NCI-H2196 (cell line): ENCODE measurements around the gene VSNL1.

Experiments
- DNase-seq: peaks from one replicate; lab custom pipeline; 2025; ENCODE audit not compliant: unreplicated experiment; lab: John Stamatoyannopoulos, UW

Gene VSNL1

GRCh38 chr2:17610521-17610920 lies 70.0 kb downstream of the VSNL1 start:
- DNase-seq = no peak

DNA sequence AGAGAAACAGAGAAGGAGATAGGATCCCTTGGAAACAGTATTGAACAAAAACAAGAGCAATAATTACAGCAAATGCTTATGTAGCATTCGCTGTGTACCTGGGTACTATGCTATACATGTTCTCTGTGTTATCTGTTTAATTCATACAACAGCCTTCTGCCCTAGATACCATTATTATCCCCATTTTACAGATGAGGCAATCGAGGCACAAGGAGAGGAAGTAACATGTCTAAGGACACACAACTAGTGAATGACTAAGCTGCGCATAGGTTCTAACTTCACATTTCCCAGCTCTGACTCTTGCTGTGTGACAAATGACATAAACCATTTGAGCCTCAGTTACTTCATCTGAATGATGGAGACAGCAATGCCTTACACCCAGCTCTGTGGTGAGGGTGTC lies 70.5 kb downstream of the VSNL1 start:
- DNase-seq = no peak

- no peak for DNase-seq
Measured at GRCh38 chr2:17614174-17614930, 73.9 kb downstream of the VSNL1 start.

DNA sequence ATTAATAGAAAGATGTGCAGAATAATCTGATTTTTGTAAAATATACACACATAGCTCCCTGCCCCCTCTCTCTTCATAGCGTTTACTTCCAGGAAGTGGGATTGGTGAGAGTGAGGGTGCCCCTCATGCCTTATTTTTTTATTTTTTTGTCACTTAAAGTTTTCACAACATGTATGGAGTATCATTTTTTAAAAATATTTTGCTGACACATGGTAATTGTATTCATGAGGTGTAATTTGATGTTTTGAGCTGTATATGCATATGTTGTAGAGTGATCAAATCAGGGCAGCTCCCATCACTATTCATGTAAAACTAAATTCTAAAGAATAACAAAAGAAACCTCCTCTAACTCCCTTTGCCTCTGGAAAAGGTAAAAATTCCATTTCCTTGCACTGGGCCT lies 74.7 kb downstream of the VSNL1 start:
- no peak for DNase-seq

DNA sequence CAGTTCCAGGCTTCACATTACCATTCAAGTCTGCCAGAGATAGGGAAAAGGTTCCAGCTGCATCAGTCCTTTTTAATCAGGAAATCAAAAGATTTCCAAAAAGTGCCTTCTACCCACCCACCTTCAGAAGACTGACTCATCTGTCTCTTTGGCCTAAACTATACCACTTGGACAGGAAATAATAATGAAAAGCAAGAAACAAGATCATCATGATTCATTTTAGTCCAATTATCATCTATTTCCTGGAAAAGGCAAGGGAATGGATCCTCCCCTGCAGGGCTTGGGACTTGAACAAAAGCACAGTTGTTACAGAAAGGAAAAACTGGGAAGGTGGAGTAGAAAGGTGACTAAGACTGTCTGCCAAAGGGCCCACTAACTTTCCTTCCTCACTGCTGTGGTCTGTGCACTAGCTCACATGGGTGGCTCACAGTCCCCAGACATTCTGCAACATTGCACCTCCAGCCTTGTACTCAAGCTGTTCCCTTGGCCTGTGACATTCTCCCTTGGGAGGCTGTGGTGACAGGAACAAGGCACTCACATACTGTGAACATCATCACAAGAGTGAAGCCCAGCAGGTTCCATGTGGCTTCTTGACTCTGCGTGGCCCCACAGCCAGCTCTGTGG lies 75.3 kb downstream of the VSNL1 start:
- DNase-seq = no peak

- DNase-seq = no peak
Measured at GRCh38 chr2:17616405-17616804, 75.9 kb downstream of the VSNL1 start.

GRCh38 chr2:17617516-17617915 lies 77.0 kb downstream of the VSNL1 start:
- no peak for DNase-seq

DNA sequence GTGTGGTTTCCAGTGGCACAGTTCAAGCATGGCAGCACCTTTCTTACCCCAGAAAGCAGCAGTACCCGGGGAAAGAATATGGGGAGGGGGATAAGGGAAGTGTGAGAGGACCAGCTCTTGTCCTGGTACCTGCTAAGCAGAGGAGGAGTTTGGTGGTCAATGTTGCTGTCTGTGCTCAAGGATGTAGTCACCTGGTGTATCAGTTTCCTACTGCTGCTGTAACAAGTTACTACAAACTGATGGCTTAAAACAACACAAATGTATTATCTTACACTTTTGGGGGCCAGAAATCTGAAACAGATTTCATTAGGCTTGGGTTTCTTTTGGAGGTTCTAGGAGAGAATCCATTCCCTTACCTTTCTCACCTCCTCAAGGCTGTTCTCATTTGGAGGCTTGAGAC lies 77.5 kb downstream of the VSNL1 start:
- DNase-seq = no peak

DNA sequence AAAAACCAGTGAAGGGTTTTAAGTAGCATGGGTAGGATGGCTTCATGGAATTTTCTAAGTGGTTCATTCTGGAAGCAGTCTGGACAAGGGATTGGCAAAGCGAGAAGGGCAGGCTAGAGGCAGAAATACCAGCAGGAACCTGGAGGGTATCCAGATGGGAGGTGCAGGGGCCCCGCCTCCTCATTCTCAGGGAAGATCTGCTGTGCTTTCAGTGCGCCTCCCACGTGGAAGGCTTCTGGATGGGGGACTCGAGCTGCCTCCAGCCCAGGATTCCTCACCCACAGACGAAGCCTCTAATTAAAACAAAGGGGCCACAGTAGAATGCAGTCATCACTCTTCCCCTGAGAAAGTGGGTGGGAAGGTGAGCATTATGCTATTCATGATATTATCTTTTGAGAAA lies 79.8 kb downstream of the VSNL1 start:
- DNase-seq = no peak

DNA sequence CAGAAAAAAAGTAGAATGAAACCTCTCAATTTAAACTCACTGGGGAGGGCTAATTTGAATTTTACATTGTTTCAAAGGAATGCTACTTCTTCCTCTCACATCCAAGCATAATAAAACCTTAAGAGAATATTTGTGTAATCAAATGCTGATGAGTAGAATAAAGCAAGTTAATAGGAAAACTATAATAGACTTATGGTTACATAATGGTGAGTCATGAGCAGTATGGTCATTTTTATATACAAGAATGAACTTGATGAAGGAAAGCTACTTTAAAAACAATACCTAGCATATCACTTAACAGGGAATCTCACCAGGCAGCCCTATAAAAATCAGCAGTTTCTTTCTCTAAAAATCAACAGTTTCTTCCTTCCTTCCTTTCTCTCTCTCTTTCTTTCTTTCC lies 80.3 kb downstream of the VSNL1 start:
- no peak for DNase-seq

DNA sequence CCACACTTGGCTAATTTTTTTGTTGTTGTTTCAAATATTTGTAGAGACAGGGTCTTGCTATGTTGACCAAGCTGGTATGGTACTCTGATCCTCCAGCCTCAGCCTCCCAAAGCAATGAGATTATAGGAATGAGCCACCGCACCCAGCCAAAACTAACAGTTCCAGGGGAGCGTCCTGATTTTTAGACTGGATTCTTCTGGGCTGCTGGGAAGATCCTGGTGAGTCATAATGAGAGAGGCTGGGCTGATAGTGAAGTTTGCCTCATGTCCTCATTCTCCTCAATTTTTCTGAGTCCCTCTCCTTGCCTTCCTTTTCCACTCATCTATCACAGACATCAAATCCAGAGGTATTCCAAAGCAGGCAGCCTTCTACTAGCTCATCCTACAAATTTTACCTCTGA lies 81.3 kb downstream of the VSNL1 start:
- DNase-seq = no peak

DNA sequence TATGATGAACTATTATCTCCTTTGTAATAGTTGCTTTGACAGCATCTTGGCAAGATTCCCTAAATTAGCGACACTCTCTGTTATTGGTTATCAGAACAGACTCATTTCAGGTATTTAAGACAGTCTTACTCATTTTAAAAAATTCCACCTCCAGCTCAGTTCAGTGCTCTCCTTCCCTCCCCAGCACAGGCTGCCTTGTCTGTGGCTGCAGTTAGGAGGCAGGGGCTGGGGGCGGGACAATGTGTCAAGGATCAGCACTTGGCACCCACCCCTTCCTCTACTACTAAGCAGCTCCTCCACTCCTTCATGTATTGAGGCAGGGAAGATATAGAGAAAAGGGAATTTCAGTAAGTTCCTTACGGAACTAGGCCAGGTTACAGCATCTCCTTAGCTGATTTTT lies 85.0 kb downstream of the VSNL1 start:
- no peak for DNase-seq

DNA sequence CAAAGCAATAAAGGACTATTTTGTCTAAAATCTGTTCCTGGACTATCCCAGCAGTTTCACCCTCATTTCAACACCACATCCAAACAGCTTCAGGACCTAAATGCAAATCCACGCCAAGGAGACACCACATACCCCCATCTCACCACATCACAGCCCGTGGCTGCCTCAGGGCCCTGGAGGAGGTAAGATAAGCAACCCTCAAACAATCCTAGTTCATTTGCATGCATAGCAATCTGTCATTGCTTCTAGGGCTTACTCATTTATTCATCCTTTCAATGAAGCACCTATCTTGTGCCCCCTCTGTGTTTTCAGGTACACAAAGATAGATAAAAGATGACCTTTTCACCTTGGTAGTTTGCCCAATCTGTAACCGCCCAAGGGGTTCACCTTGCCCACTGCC lies 86.5 kb downstream of the VSNL1 start:
- no peak for DNase-seq

DNA sequence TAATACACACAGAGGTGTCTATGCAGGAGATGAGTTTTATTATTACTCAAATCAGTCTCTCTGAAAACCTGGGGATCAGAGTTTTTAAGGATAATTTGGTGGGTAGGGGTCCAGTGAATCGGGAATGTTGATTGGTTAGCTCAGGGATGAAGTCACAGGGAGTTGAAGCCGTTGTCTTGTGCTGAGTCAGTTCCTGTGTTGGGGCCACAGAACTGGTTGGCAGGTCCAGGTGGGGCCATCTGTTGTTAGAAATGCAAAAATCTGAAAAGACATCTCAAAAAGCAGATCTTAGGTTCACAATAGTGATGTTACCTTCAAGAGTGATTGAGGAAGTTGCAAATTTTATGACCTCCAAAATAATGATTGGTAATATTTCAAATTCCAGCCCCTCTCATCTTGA lies 86.9 kb downstream of the VSNL1 start:
- no peak for DNase-seq

- no peak for DNase-seq
Measured at GRCh38 chr2:17628349-17629261, 88.1 kb downstream of the VSNL1 start.

DNA sequence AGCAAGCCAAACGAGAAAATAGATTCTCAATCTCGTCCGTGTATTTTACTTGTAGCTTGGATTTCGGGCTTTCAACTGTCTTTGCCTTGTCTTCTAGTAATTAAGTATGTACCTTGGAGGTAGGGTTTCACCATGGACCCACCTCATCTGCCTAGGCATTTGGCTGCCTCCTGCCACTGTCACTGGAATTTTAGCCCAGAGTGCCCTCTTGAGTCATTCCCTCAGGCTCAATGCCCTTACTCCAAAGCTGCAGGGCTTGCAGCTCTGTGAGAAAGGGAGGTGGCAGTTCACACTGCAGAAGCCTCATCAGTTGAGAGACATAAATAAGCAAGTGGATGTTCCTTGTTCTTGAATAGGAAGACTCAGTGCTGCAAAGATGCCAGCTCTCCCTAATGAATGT lies 89.6 kb downstream of the VSNL1 start:
- DNase-seq = no peak

GRCh38 chr2:17634997-17635396 lies 94.5 kb downstream of the VSNL1 start:
- DNase-seq = no peak

- no peak for DNase-seq
Measured at GRCh38 chr2:17636257-17636656, 95.8 kb downstream of the VSNL1 start.

GRCh38 chr2:17637131-17637906 lies 96.8 kb downstream of the VSNL1 start:
- DNase-seq = no peak

DNA sequence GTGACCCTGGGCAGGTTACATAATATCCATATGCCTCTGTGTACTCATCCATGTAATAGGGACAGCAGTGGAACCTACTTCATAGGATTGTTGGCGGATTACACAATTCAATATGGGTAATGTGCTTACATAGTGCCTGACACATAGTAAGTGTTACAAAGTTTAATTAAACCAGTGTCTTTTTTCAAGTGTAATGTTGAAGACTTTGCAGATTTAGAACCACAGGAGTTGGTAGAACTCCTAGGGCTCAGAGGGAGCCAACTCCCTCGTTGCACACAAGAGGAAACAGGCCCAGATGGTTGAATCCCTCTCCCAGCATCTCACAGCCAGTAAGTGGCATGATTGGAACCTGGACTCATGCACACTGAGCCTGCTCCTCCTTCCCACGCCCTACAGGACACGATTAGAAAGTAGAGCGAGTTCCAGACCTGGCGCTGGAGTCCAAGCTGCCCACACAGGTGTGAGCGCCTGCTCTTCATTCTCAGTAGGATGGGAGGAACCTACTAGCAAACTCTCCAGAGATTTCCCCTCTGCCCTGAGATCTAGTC lies 97.8 kb downstream of the VSNL1 start:
- no peak for DNase-seq

DNA sequence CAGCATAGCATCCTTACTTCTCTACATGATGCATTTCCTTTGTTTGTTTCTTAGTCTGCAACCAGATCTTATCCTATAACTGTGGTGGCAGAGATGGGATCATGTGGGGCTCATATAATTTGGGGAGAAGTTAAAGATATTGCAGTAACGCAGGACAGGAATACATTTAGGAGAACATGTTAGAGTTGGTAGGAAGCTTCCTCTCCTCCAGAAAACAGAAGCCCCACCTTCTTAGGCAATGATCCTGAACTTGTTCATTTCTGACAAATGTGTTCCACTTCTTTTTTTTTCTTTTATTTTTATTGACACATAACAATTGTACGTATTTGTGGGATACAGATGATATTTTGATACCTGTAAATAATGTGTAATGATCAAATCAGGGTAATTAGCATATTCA lies 99.9 kb downstream of the VSNL1 start:
- DNase-seq = no peak
